NCI-H2107 treated with DMSO at 0.1 percent for 48 hours (cell line): Measurements from ENCODE around the gene LIPT2.
"Not testable (repeated sequence)": the region's sequence is repeated elsewhere in the genome, so short reads cannot be mapped to it uniquely, and the experiment has no call there.

Experiments
- DNase-seq: peaks from one replicate; lab custom pipeline; 2025; ENCODE audit not compliant: unreplicated experiment; lab: John Stamatoyannopoulos, UW

LIPT2 gene

GRCh38 chr11:74492974-74493790, at the start of gene LIPT2:
Gene LIPT2, minus strand, starts transcription at chr11:74493724. Its CDS starts 21 bp downstream, at chr11:74493703.
- DNase-seq: peak; percentile 71

- no peak for DNase-seq
Measured at GRCh38 chr11:74541466-74541865, 47.9 kb upstream of the LIPT2 start.

GRCh38 chr11:74540270-74540669, 46.7 kb upstream of the LIPT2 start:
- DNase-seq: no peak

DNA sequence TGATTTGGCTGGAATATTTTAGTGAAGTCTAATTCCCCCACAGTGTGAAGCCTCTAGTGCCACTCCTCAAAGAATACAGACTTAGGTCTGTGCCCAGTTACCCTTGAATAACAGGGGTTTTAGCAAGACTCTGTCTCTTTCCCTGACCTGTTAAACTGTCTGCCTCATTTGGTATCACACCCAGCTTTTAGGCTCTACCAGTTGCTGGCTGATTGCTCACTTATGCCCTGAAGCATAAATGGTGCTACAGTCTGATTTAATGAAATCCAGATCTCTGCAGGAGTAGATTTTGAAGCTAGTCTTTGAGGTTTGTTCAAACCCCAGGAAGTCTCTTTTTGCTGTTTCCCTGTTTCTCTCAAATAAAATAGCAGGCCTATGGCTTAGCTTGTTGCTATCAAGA, 45.2 kb upstream of the LIPT2 start:
- no peak for DNase-seq

DNA sequence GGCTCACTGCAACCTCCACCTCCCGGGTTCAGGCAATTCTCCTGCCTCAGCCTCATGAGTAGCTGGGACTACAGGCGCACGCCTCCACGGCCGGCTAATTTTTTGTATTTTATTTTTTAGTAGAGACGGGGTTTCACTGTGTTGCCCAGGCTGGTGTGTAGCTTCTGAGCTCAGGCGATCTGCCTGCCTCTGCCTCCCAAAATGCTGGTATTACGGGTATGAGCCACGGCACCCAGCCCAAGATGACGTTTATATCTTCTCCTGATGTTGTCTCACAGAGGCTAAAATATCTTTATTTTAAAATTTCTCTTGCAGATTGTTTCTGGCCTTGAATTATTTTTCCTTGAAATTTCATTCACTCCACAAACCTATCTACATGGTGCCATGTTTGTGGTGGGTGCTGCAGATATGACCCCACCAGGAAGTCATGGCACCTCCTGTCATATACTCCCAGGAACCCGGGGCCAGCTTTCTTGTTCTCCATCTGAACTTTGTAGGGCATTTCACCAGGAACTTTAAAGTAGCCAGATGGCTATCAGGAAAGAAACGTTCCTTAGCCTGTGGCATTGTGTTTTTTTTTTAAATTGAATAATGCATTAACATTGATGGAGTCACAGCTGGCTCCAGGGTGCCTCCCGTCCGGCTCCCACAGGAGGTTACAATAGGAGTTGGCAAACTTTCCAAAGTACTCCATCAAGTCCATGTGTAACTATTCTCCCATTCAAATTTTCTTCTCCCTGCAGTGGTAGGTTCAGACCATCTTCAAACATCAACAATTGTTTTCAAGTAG, 42.0 kb upstream of the LIPT2 start:
- DNase-seq: no peak

DNA sequence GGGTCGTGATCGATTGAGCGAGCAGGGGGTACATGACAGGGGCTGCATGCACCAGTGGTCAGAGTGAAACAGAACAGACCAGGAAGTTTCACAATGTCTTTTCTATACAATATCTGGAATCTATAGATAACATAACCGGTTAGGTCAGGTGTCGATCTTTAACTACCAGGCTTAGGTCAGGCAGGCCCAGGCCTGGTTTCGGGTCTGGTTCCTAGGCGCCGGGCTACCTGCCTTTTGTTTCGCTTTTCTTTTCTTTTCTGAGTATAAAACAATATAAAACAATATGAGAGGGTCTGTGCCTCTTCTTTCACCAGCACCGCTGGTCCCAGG, 41.4 kb upstream of the LIPT2 start:
- not testable (repeated sequence) for DNase-seq

DNA sequence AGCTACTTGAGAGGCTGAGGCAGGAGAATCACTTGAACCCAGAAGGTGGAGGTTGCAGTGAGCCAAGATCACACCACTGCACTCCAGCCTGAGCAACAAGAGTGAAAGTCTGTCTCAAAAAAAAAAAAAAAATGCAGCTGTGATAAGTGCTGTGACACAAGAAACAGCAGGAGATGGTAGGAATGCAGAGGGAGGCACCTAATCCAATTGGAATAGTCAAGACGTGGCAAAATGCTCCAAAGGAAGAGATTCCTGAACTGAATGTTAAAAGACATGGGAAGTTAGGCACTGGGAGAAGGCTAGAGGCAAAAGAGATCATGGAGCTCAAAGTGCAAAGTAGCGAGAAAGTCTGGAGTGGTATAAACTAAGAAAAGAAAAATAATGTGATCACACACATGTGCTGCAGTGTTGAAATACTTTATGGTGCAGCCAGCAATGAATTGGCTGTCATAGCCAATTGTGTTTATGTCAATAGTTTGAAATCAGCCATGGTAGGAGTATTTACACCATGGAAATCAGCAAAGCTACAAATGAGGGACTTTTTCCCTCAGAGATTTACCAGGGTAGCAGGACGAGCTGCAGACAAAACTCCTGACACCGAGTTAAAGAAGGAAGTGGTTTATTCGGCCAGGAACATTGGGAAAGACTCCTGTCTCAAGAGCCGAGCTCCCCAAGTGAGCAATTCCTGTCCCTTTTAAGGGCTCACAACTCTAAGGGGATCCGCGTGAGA, 40.9 kb upstream of the LIPT2 start:
- DNase-seq: no peak

- no peak for DNase-seq
Measured at GRCh38 chr11:74533421-74533820, 39.9 kb upstream of the LIPT2 start.

- DNase-seq: no peak
Measured at GRCh38 chr11:74532501-74533246, 39.1 kb upstream of the LIPT2 start.

DNA sequence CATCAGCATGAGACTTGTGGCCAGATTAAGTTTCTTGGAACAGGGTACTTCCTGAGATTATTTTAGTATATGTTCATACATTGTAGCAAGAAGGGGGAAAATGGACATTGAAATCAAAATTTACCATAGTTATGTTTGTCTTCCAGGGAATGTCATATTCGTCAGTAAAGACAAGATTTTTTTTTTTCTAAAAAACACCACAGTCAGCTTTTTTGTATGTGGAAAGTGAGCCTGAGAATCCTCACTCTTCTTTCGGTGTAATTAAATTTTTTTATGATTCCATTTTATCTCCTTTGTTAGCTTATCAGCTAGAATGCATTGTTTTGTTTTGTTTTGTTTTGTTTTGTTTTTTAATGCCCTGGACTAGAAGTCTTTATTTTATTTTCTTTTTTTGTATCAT, 31.5 kb upstream of the LIPT2 start:
- DNase-seq: no peak

- DNase-seq: no peak
Measured at GRCh38 chr11:74524501-74524900, 31.0 kb upstream of the LIPT2 start.

DNA sequence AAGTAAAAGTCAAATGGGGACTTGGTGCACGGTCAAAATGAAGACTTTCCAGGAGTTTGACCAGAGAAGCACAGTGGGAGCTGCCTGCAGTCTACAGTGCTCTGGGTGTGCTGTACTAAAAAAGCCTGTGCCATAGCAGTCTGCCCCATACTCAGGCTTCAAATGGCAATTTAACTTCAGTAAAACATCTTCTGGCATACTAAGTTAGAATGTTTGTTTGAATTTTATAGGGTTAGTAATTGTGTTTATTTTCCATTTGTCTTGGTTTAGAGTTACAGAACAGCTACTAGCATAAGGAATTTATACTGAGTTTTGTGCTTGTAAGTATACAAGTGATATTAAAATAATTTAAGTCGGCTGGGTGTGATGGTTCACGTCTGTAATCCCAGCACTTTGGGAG, 29.3 kb upstream of the LIPT2 start:
- no peak for DNase-seq

- no peak for DNase-seq
Measured at GRCh38 chr11:74521666-74522252, 28.2 kb upstream of the LIPT2 start.

GRCh38 chr11:74520927-74521665, 27.6 kb upstream of the LIPT2 start:
- no peak for DNase-seq

DNA sequence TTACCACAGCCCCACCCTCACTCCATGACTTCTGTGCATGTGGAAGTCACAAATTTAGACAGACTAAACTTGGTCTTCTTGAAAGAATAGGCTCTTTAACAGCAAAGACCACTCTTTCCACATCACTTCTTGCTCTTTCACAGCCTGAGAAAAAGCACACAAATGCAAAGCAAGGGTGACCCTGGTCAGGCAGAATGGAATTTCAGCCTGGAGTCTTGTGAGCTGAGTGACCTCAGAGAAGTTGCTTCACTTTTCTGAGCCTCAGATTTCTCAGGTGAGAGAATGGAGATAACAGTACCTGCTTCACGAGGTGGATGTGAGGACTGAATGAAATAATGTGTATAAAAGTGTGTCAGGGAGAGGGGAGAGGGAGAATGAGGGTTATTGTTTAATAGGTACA, 26.8 kb upstream of the LIPT2 start:
- DNase-seq: no peak

DNA sequence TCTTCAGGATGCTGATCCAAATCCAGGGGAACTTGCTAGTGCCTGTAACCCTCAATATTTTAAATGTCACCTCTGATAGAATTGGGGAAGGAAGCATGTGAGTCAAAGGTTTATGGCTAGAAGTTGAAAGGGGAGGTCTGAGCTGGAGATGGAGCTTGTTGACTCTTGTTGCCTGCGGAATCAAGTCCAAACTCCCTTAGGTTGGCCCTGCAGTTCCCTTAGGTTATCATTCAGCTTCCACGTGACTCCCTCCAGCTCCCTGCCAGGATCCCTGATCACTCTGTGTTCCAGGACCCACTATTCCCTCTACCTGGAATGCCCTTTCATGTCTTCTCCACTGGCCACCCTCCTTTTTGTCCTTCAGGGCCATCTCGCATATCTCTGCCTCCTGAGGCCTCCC, 26.2 kb upstream of the LIPT2 start:
- DNase-seq: no peak

- DNase-seq: not testable (repeated sequence)
Measured at GRCh38 chr11:74517592-74517991, 24.1 kb upstream of the LIPT2 start.

- no peak for DNase-seq
Measured at GRCh38 chr11:74507582-74507981, 14.1 kb upstream of the LIPT2 start.

GRCh38 chr11:74506823-74507222, 13.3 kb upstream of the LIPT2 start:
- DNase-seq: no peak

DNA sequence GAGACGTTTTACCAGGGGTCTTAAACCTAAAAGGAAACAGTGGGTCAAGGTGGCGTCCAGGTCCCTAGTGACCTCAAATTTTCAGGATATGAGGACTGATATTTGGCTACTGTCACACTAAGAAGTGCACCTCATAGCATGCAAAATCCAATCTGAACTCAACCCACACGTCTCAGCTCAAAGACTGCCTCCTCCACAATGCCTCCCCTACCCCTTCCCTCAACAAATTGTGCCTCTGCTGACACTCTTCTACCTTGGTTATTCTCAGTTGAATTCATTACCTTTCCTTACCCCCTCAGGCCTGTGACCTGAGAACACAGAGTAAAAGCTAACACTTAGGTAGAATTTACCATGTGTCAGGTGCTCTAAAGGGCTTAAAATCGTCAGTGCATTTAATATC, 12.4 kb upstream of the LIPT2 start:
- DNase-seq: no peak
